HL-60 (cell line): ENCODE data around the gene ZC3H14.

ENCODE experiments used
- CTCF ChIP-seq: IDR thresholded peaks from one replicate; pipeline ENCODE4 v1.5.1; 2011; ENCODE audit warnings: low read length, control low read depth, inconsistent platforms; ENCODE audit not compliant: insufficient read depth
- GABPA ChIP-seq: IDR thresholded peaks from 2 replicates; pipeline ENCODE4 v1.6.1; 2012; ENCODE audit warnings: low read depth
- POLR2AphosphoS5 ChIP-seq: IDR thresholded peaks from 2 replicates; pipeline ENCODE4 v1.6.1; 2012; ENCODE audit warnings: low read depth
- SPI1 ChIP-seq: IDR thresholded peaks from 2 replicates; pipeline ENCODE4 v1.6.1; 2012; ENCODE audit warnings: low read depth, mild to moderate bottlenecking, borderline replicate concordance

- TF ChIP-seq POLR2AphosphoS5 (no peak), CTCF (no peak), SPI1 (no peak), GABPA (no peak)
These were observed 68.3 kb downstream of the ZC3H14 start for GRCh38 chr14:88631091-88631490.
